ENCODE data around the gene ZNF280D.
"Not testable (repeated sequence)": the region's sequence is repeated elsewhere in the genome, so short reads cannot be mapped to it uniquely, and the experiment has no call there.

Gene ZNF280D

GRCh38 chr15:56733136-56734012 is at the start of gene ZNF280D:
ZNF280D (minus strand) TSS chr15:56733509; CDS start chr15:56707109, 26,400 bp downstream.
- DNase-seq: peak; percentile 14

GRCh38 chr15:56782306-56782705 is 49.0 kb upstream of the ZNF280D start:
- DNase-seq: no peak

- no peak for DNase-seq
Observed at GRCh38 chr15:56781666-56782065, 48.4 kb upstream of the ZNF280D start.

GRCh38 chr15:56780102-56780725 is 46.9 kb upstream of the ZNF280D start:
- not testable (repeated sequence) for DNase-seq

GRCh38 chr15:56779449-56779848 is 46.1 kb upstream of the ZNF280D start:
- not testable (repeated sequence) for DNase-seq

- no peak for DNase-seq
Observed at GRCh38 chr15:56778761-56779160, 45.5 kb upstream of the ZNF280D start.

- DNase-seq: no peak
Observed at GRCh38 chr15:56776839-56777238, 43.5 kb upstream of the ZNF280D start.

- DNase-seq: no peak
Observed at GRCh38 chr15:56775641-56776040, 42.3 kb upstream of the ZNF280D start.

- no peak for DNase-seq
Observed at GRCh38 chr15:56774356-56774755, 41.0 kb upstream of the ZNF280D start.

GRCh38 chr15:56772868-56773639 is 39.7 kb upstream of the ZNF280D start:
- DNase-seq: no peak

- DNase-seq: no peak
Observed at GRCh38 chr15:56770173-56770572, 36.9 kb upstream of the ZNF280D start.

GRCh38 chr15:56767315-56767714 is 34.0 kb upstream of the ZNF280D start:
- DNase-seq: no peak

GRCh38 chr15:56765251-56765650 is 31.9 kb upstream of the ZNF280D start:
- DNase-seq: no peak

GRCh38 chr15:56763141-56763895 is 30.0 kb upstream of the ZNF280D start:
- no peak for DNase-seq

- DNase-seq: no peak
Observed at GRCh38 chr15:56760186-56760585, 26.9 kb upstream of the ZNF280D start.

- DNase-seq: no peak
Observed at GRCh38 chr15:56759450-56759845, 26.1 kb upstream of the ZNF280D start.

GRCh38 chr15:56758770-56759449 is 25.6 kb upstream of the ZNF280D start:
- DNase-seq: no peak

- no peak for DNase-seq
Observed at GRCh38 chr15:56757875-56758274, 24.6 kb upstream of the ZNF280D start.

GRCh38 chr15:56754772-56755370 is 21.6 kb upstream of the ZNF280D start:
- no peak for DNase-seq

- DNase-seq: no peak
Observed at GRCh38 chr15:56752986-56753385, 19.7 kb upstream of the ZNF280D start.

GRCh38 chr15:56749982-56750381 is 16.7 kb upstream of the ZNF280D start:
- no peak for DNase-seq

Data from NCI-H187 treated with DMSO at 0.1 percent for 48 hours (cell line).